ENCODE data around the gene DMPK. TPM values are rescaled to one million over a fixed set of nuclear protein-coding genes. Genes with fewer than 3 reads are reported as not detected.

Gene DMPK
- total and polyA plus RNA-seq, 9 of the 15 experiments (the other 6 are each of a cell fraction or from before 2014, with no cell fraction given), result 0.24 to 31.3 (median 7.3) TPM

GRCh38 chr19:45779231-45780145 is 2.8 kb downstream of the DMPK start (continued):
- TF ChIP-seq ZNF609 (CRISPR knock-in tag; IDR thresholded peaks at IDR 0.05; ENCODE audit: borderline replicate concordance), result peak; percentile 31; the same call in 1 of the 2 replicates
- TF ChIP-seq ELF2 (CRISPR knock-in tag; IDR thresholded peaks at IDR 0.05), result no peak
- TF ChIP-seq THAP12 (CRISPR knock-in tag; IDR thresholded peaks at IDR 0.05), result peak; percentile 40; the same call in 1 of the 2 replicates
- no peak for TF ChIP-seq ZKSCAN1 (IDR thresholded peaks at IDR 0.05; ENCODE audit: low read depth, low read length)
- TF ChIP-seq NR1H2 (CRISPR knock-in tag; IDR thresholded peaks at IDR 0.05), result no peak
- TF ChIP-seq CTCF (IDR thresholded peaks at IDR 0.05 in 2 of 3, conservative IDR thresholded peaks at IDR 0.05 in 1 of 3; ENCODE audit: insufficient read depth in 2 of 3, low read depth in 1 of 3, low read length in 3 of 3), result peak; percentile 77 to 89 (median 87)
- no peak for TF ChIP-seq KAT7 (CRISPR knock-in tag; IDR thresholded peaks at IDR 0.05; ENCODE audit: borderline replicate concordance)
- TF ChIP-seq NCOA6 (IDR thresholded peaks at IDR 0.05), result no peak
- no peak for TF ChIP-seq KAT8 (IDR thresholded peaks at IDR 0.05; ENCODE audit: low read depth)
- peak; percentile 83 for TF ChIP-seq ZBTB2 (IDR thresholded peaks at IDR 0.05)
- peak; percentile 45 for TF ChIP-seq RBFOX2 (IDR thresholded peaks at IDR 0.05; ENCODE audit: low read depth, low read length)
- TF ChIP-seq ZNF282 (CRISPR knock-in tag; IDR thresholded peaks at IDR 0.05), result no peak
- no peak for TF ChIP-seq BRF1 (IDR thresholded peaks at IDR 0.05; ENCODE audit: borderline replicate concordance, extremely low read depth, insufficient read length)
- TF ChIP-seq THAP7 (CRISPR knock-in tag; IDR thresholded peaks at IDR 0.05), result no peak

Data from K562 (cell line).